ENCODE results near the gene ATP10B.
"Not testable (repeated sequence)": the region's sequence is repeated elsewhere in the genome, so short reads cannot be mapped to it uniquely, and the experiment has no call there.

The ATP10B gene

GRCh38 chr5:160824301-160825001, 27.6 kb downstream of the ATP10B start:
- DNase-seq: no peak

GRCh38 chr5:160812996-160813395, 39.0 kb downstream of the ATP10B start:
- DNase-seq: not testable (repeated sequence)

- DNase-seq: no peak
Measured at GRCh38 chr5:160805376-160805775, 46.6 kb downstream of the ATP10B start.

GRCh38 chr5:160802592-160802991, 49.4 kb downstream of the ATP10B start:
- no peak for DNase-seq

- no peak for DNase-seq
Measured at GRCh38 chr5:160800375-160801275, 51.4 kb downstream of the ATP10B start.

- no peak for DNase-seq
Measured at GRCh38 chr5:160799184-160799583, 52.8 kb downstream of the ATP10B start.

GRCh38 chr5:160797020-160797419, 55.0 kb downstream of the ATP10B start:
- no peak for DNase-seq

GRCh38 chr5:160793530-160793899, 58.5 kb downstream of the ATP10B start:
- DNase-seq: no peak

- DNase-seq: no peak
Measured at GRCh38 chr5:160792732-160793529, 59.1 kb downstream of the ATP10B start.

GRCh38 chr5:160792281-160792680, 59.7 kb downstream of the ATP10B start:
- no peak for DNase-seq

- no peak for DNase-seq
Measured at GRCh38 chr5:160789219-160789859, 62.7 kb downstream of the ATP10B start.

- DNase-seq: no peak
Measured at GRCh38 chr5:160788102-160788660, 63.8 kb downstream of the ATP10B start.

- peak; percentile 6 for DNase-seq
Measured at GRCh38 chr5:160787240-160787639, 64.8 kb downstream of the ATP10B start.

GRCh38 chr5:160774666-160775315, 77.2 kb downstream of the ATP10B start:
- no peak for DNase-seq

- no peak for DNase-seq
Measured at GRCh38 chr5:160773646-160774410, 78.2 kb downstream of the ATP10B start.

- no peak for DNase-seq
Measured at GRCh38 chr5:160772854-160773253, 79.2 kb downstream of the ATP10B start.

GRCh38 chr5:160770718-160771117, 81.3 kb downstream of the ATP10B start:
- DNase-seq: no peak

GRCh38 chr5:160769301-160769700, 82.7 kb downstream of the ATP10B start:
- DNase-seq: no peak

GRCh38 chr5:160767062-160767461, 84.9 kb downstream of the ATP10B start:
- DNase-seq: no peak

GRCh38 chr5:160760008-160760407, 92.0 kb downstream of the ATP10B start:
- DNase-seq: no peak

- no peak for DNase-seq
Measured at GRCh38 chr5:160757194-160757593, 94.8 kb downstream of the ATP10B start.
